Right renal cortex interstitium (tissue), 3 donors: ENCODE results near the gene ZNF814. TPM values are rescaled to one million over a fixed set of nuclear protein-coding genes. Genes with fewer than 3 reads are reported as not detected.

Source experiments
- polyA plus RNA-seq, 3 donors: library from polyadenylated mRNA; unstranded; fragments of 120-200 nt; gene quantifications; one replicate each; pipeline ENCODE4 v1.2.1, GENCODE V29; 2013; ENCODE audit not compliant: insufficient read length in 3 of 3

The ZNF814 gene
- polyA plus RNA-seq, 3 donors: 52.9 to 54.8 (median 53.1) TPM

Other genes starting within 250 kb of the ZNF814 start
- under 1 TPM in 1 of 3 donors, not detected in 2; 0.06 TPM for gene ZSCAN4, start 220.1 kb downstream of the ZNF814 start, polyA plus RNA-seq
- gene ZNF551, start 207.1 kb downstream of the ZNF814 start, polyA plus RNA-seq: 10 to 100 TPM; 13.2 to 14.8 (median 13.5) TPM
- 10 to 100 TPM; 24.1 to 27.6 (median 27.4) TPM for gene ZNF154, start 179.8 kb downstream of the ZNF814 start, polyA plus RNA-seq
- 10 to 100 TPM; 20.7 to 21.4 (median 21.3) TPM for gene ZNF671, start 161.4 kb downstream of the ZNF814 start, polyA plus RNA-seq
- gene ZNF776, start 142.2 kb downstream of the ZNF814 start, polyA plus RNA-seq: 10 to 100 TPM; 34.8 to 41.1 (median 38.1) TPM
- gene ZNF586, start 119.4 kb downstream of the ZNF814 start, polyA plus RNA-seq: 10 to 100 TPM; 20.8 to 22.3 (median 20.9) TPM
- gene ZNF552, start 74.1 kb downstream of the ZNF814 start, polyA plus RNA-seq: 10 to 100 TPM; 16.1 to 18.2 (median 17.3) TPM
- 10 to 100 TPM; 14.0 to 15.1 (median 14.0) TPM for gene ZNF587B, start 58.7 kb downstream of the ZNF814 start, polyA plus RNA-seq
- gene ZNF587, start 39.2 kb downstream of the ZNF814 start, polyA plus RNA-seq: 10 to 100 TPM; 18.4 to 24.2 (median 22.7) TPM
- 10 to 100 TPM; 20.3 to 29.4 (median 23.3) TPM for gene ZNF417, start 27.6 kb upstream of the ZNF814 start, polyA plus RNA-seq
- gene ZNF418, start 46.4 kb upstream of the ZNF814 start, polyA plus RNA-seq: 10 to 100 TPM; 18.7 to 24.2 (median 22.6) TPM
- gene ZNF256, start 58.7 kb upstream of the ZNF814 start, polyA plus RNA-seq: 10 to 100 TPM in 1 of 3 donors, 1 to 10 TPM in 2; 8.7 to 10.8 (median 9.7) TPM
- 1 to 10 TPM; 1.5 to 2.1 (median 1.6) TPM for gene C19orf18, start 85.5 kb upstream of the ZNF814 start, polyA plus RNA-seq
- gene ZNF606, start 113.8 kb upstream of the ZNF814 start, polyA plus RNA-seq: 10 to 100 TPM; 27.8 to 31.2 (median 30.9) TPM
- gene ZSCAN1, start 145.0 kb upstream of the ZNF814 start, polyA plus RNA-seq: 1 to 10 TPM; 2.0 to 2.9 (median 2.5) TPM
- gene ZNF135, start 170.2 kb upstream of the ZNF814 start, polyA plus RNA-seq: 10 to 100 TPM; 20.0 to 24.0 (median 23.8) TPM
- 10 to 100 TPM; 73.4 to 79.4 (median 78.2) TPM for gene ZSCAN18, start 209.2 kb upstream of the ZNF814 start, polyA plus RNA-seq